HepG2 (cell line): ENCODE measurements around the gene TMEM235. TPM values are rescaled to one million over a fixed set of nuclear protein-coding genes. Genes with fewer than 3 reads are reported as not detected.

Experiments
- ATAC-seq: fragments of 200-7000 bp; cut with Tn5 transposase; 3 replicates; pipeline ENCODE4 v1.9.1; 2020; ENCODE audit warnings: mild to moderate bottlenecking, moderate library complexity
- BruUV-seq: library from RNA; stranded (reverse); fragments of 400-500 nt; replicated peaks from 2 replicates; lab custom pipeline; 2021; lab: Mats Ljungman, UMichigan
- CTCF ChIA-PET: fragments of 300-600 bp; formaldehyde crosslinking; extraction: SDS; loops from one replicate; lab custom pipeline; 2021; ENCODE audit warnings: low total read pairs, inconsistent platforms, low intra/inter-chr PET ratio; lab: Yijun Ruan, JAX
- POLR2A ChIA-PET: fragments of 350-600 bp; sonication (Branson Sonifier 250); formaldehyde crosslinking; loops from one replicate; lab custom pipeline; 2020; ENCODE audit warnings: antibody characterized with exemption, inconsistent platforms; lab: Yijun Ruan, JAX
- DNase-seq: peaks from one replicate; pipeline ENCODE4 v3.0.0-alpha.2; 2015; ENCODE audit warnings: low spot score
- FAIRE-seq: peaks from 3 replicates; lab custom pipeline; 2011; peaks lifted over from hg19 to GRCh38; lab: Jason Lieb, UNC
- H2AFZ ChIP-seq: one replicate; pipeline ENCODE4 v1.6.1; 2011; ENCODE audit warnings: low read length, inconsistent platforms
- H3K27ac ChIP-seq: fragments of 300-600 bp; 3 replicates; pipeline ENCODE4 v1.8.0; 2011; ENCODE audit warnings: mixed run types, mild to moderate bottlenecking, mixed read lengths, low read length, inconsistent platforms; ENCODE audit not compliant: insufficient read depth; ENCODE audit errors: extremely low read length
- H3K27me3 ChIP-seq, 2 experiments: fragments of 200-600 bp in 1 of 2; 2 replicates in 1 of 2; 3 replicates in 1 of 2; pipeline versions ENCODE4 v1.6.0 to v1.8.0; 2011; ENCODE audit warnings: low read length in 2 of 2, mild to moderate bottlenecking in 2 of 2, moderate library complexity in 2 of 2, inconsistent platforms in 1 of 2; ENCODE audit not compliant: insufficient read depth in 2 of 2, control insufficient read depth in 1 of 2
- H3K36me3 ChIP-seq, 2 experiments: fragments of 200-600 bp in 1 of 2; replicated peaks in 1 of 2; 2 replicates in 1 of 2; 3 replicates in 1 of 2; pipeline versions ENCODE4 v1.5.1 to v1.8.0; 2011; ENCODE audit warnings: low read length in 2 of 2, inconsistent platforms in 1 of 2; ENCODE audit not compliant: insufficient read depth in 2 of 2, control insufficient read depth in 1 of 2
- H3K4me1 ChIP-seq: 2 replicates; pipeline ENCODE4 v1.5.1; 2012; ENCODE audit warnings: low read length, inconsistent platforms; ENCODE audit not compliant: insufficient read depth
- H3K4me2 ChIP-seq: 2 replicates; pipeline ENCODE4 v1.6.0; 2011; ENCODE audit warnings: low read depth, low read length, inconsistent platforms
- H3K4me3 ChIP-seq, 3 experiments: fragments of 200-600 bp in 1 of 3; sonication (generic), shearing (Covaris generic) in 1 of 3; replicated peaks in 1 of 3; 2 replicates each; pipeline ENCODE4 v1.5.1; 2011 to 2016; ENCODE audit warnings: low read length in 3 of 3, inconsistent platforms in 2 of 3, low read depth in 2 of 3, mild to moderate bottlenecking in 2 of 3, control low read depth in 1 of 3, mixed read lengths in 1 of 3; ENCODE audit not compliant: insufficient read depth in 1 of 3
- H3K79me2 ChIP-seq: one replicate; pipeline ENCODE4 v1.6.1; 2011; ENCODE audit warnings: low read length, inconsistent platforms; ENCODE audit not compliant: insufficient read depth
- H3K9ac ChIP-seq: 2 replicates; pipeline ENCODE4 v1.6.0; 2011; ENCODE audit warnings: mild to moderate bottlenecking, low read depth, low read length, inconsistent platforms; ENCODE audit not compliant: insufficient read depth
- H3K9me3 ChIP-seq: 2 replicates; pipeline ENCODE4 v1.5.1; 2012; ENCODE audit warnings: mild to moderate bottlenecking, low read length
- H4K20me1 ChIP-seq: 2 replicates; pipeline ENCODE4 v1.6.0; 2011; ENCODE audit warnings: inconsistent platforms, mild to moderate bottlenecking, low read length, moderate library complexity; ENCODE audit not compliant: insufficient read depth
- ARNT ChIP-seq: fragments of 450-650 bp; IDR thresholded peaks from 2 replicates; pipeline ENCODE4 v1.6.1; 2017
- CEBPG ChIP-seq: IDR thresholded peaks from 2 replicates; pipeline ENCODE4 v1.6.1; 2016
- EEA1 ChIP-seq: sonication (generic); formaldehyde crosslinking; IDR thresholded peaks from 2 replicates; pipeline ENCODE4 v1.5.1; 2020; ENCODE audit warnings: mild to moderate bottlenecking, missing genetic modification reagents, borderline replicate concordance
- GMEB1 ChIP-seq: sonication (generic); formaldehyde crosslinking; IDR thresholded peaks from 2 replicates; pipeline ENCODE4 v1.5.1; 2020; ENCODE audit warnings: missing genetic modification reagents, mild to moderate bottlenecking, borderline replicate concordance
- GTF2F1 ChIP-seq: fragments of 150-350 bp; IDR thresholded peaks from 2 replicates; pipeline ENCODE4 v1.6.1; 2014; ENCODE audit warnings: low read length
- MIER2 ChIP-seq: IDR thresholded peaks from 2 replicates; pipeline ENCODE4 v1.6.1; 2016; ENCODE audit warnings: missing biosample characterization, missing genetic modification reagents
- NCOA5 ChIP-seq: sonication (generic); formaldehyde crosslinking; IDR thresholded peaks from 2 replicates; pipeline ENCODE4 v1.4.0; 2020; ENCODE audit warnings: missing genetic modification reagents
- NFRKB ChIP-seq: fragments of 450-650 bp; IDR thresholded peaks from 2 replicates; pipeline ENCODE4 v1.6.1; 2017
- NR2C2 ChIP-seq: sonication (generic); formaldehyde crosslinking; IDR thresholded peaks from 2 replicates; pipeline ENCODE4 v1.4.0; 2020; ENCODE audit warnings: missing genetic modification reagents, mild to moderate bottlenecking, moderate library complexity, borderline replicate concordance
- RFXANK ChIP-seq: IDR thresholded peaks from 2 replicates; pipeline ENCODE4 v1.6.1; 2016
- RXRA ChIP-seq: sonication (generic); formaldehyde crosslinking; IDR thresholded peaks from 2 replicates; pipeline ENCODE4 v1.5.1; 2020; ENCODE audit warnings: missing genetic modification reagents
- TFDP1 ChIP-seq: IDR thresholded peaks from 2 replicates; pipeline ENCODE4 v1.6.1; 2016; ENCODE audit warnings: missing compliant biosample characterization, missing genetic modification reagents, borderline replicate concordance
- ZNF446 ChIP-seq: sonication (generic); formaldehyde crosslinking; IDR thresholded peaks from 2 replicates; pipeline ENCODE4 v1.5.0; 2020; ENCODE audit warnings: mild to moderate bottlenecking, missing genetic modification reagents
- ZNF549 ChIP-seq: sonication (generic); formaldehyde crosslinking; IDR thresholded peaks from 2 replicates; pipeline ENCODE4 v1.5.0; 2020; ENCODE audit warnings: missing genetic modification reagents
- ZNF557 ChIP-seq: sonication (generic); formaldehyde crosslinking; IDR thresholded peaks from 2 replicates; pipeline ENCODE4 v1.4.0; 2020; ENCODE audit warnings: missing genetic modification reagents
- ZNF570 ChIP-seq: sonication (generic); formaldehyde crosslinking; IDR thresholded peaks from 2 replicates; pipeline ENCODE4 v1.4.0; 2020; ENCODE audit warnings: mild to moderate bottlenecking, missing genetic modification reagents, borderline replicate concordance
- ZNF784 ChIP-seq: sonication (generic); formaldehyde crosslinking; IDR thresholded peaks from 2 replicates; pipeline ENCODE4 v1.5.1; 2020; ENCODE audit warnings: missing genetic modification reagents, mild to moderate bottlenecking, borderline replicate concordance
- ZNF800 ChIP-seq: sonication (generic); formaldehyde crosslinking; IDR thresholded peaks from 2 replicates; pipeline ENCODE4 v1.4.0; 2020; ENCODE audit warnings: missing genetic modification reagents
- WGBS: methylation state at CpG from one replicate; pipeline ENCODE4 v1.1.6; 2017; ENCODE audit warnings: low lambda C conversion rate; 5-methylcytosine and 5-hydroxymethylcytosine counted together
- in situ Hi-C: cut with HindIII; loops from 2 replicates; pipeline ENCODE4 v1.10.0; 2017; ENCODE audit warnings: low pct_unique_long_range_greater_than_20kb; ENCODE audit not compliant: extremely low pct_ligation_motif_present
- intact Hi-C: fragments of 100-400 bp; cut with micrococcal nuclease; formaldehyde crosslinking; loops from one replicate; pipeline ENCODE4 v1.10.0; 2022; ENCODE audit not compliant: unreplicated experiment
- polyA plus RNA-seq, 8 experiments: library from polyadenylated mRNA; depleted of rRNA in 3 of 8; stranded (reverse) in 7 of 8; unstranded in 1 of 8; fragments of >200 nt; fragmentation: Illumina TruSeq in 4 of 8; extraction: Trizol in 4 of 8; gene quantifications; 2 replicates each; pipeline versions ENCODE4 v1.2.1 to v1.2.3, GENCODE V29; 2011 to 2016; ENCODE audit warnings: low read depth in 4 of 8, missing spikeins in 1 of 8, mixed read lengths in 1 of 8; ENCODE audit not compliant: insufficient read depth in 1 of 8
- total RNA-seq, 5 experiments: library from RNA; depleted of rRNA; stranded (reverse); fragments of >200 nt; fragmentation: Illumina TruSeq; extraction: Trizol; gene quantifications; 2 replicates each; pipeline ENCODE4 v1.2.3, GENCODE V29; 2016; ENCODE audit warnings: low read depth in 1 of 5

The TMEM235 gene
- total and polyA plus RNA-seq, 2 of the 13 experiments (the other 11 are each of a cell fraction or from before 2014, with no cell fraction given) = not detected

- Histone ChIP-seq H3K4me2 (peak overlapping the region; percentile 96), H3K4me3 (peak overlapping the region; percentile 63 to 88 (median 88); a peak in 5 of 6 replicates), H3K79me2 (no peaks in the 10 kb centered on the region), H3K9me3 (no peaks in the 10 kb centered on the region), H3K27me3 (peaks cover 2 to 42% of the 10 kb centered on the region in 2 experiments; a peak in 4 of 5 replicates), H3K36me3 (no peaks in the 10 kb centered on the region), H4K20me1 (no peaks in the 10 kb centered on the region), H3K4me1 (peaks cover 71% of the 10 kb centered on the region), H3K9ac (peak overlapping the region; percentile 80), H2AFZ (no peak overlapping the region), H3K27ac (peak overlapping the region; percentile 49)
- in situ Hi-C loops = no loop called here
- DNase-seq = peak; percentile 76
- BruUV-seq = TSS peak; percentile 88
- CTCF ChIA-PET = no interaction called here
- 7% methylated on average over 26 of the region's 73 CpGs for WGBS
- peak; percentile 76 for ATAC-seq
- POLR2A ChIA-PET = interaction anchor here (1.0 to 1.7 kb wide), 3 partner anchors 9 to 67 kb away, joined by 4 to 7 read pairs (median 5); partner anchors contain the start of genes AFMID and TK1
- intact Hi-C loops = loop anchor here (5.0 to 10.0 kb wide), 2 partner anchors 61 to 168 kb away; no protein-coding TSS in a partner anchor
- peak; percentile 56 for FAIRE-seq
- TF ChIP-seq ZNF570 (CRISPR knock-in tag) (peak; percentile 68; the same call in 1 of the 2 replicates), NR2C2 (peak; percentile 90), MIER2 (CRISPR knock-in tag) (0 out of 2 replicates have a peak, but pooled peaks have one; percentile 64), ZNF557 (CRISPR knock-in tag) (no peak), ZNF549 (CRISPR knock-in tag) (peak; percentile 88), GMEB1 (peak; percentile 100), ZNF446 (peak; percentile 93), NFRKB (no peak), EEA1 (CRISPR knock-in tag) (peak; percentile 80), ZNF800 (CRISPR knock-in tag) (peak; percentile 79; the same call in 1 of the 2 replicates), RXRA (CRISPR knock-in tag) (peak; percentile 73; the same call in 1 of the 2 replicates), ZNF784 (CRISPR knock-in tag) (peak; percentile 87; the same call in 1 of the 2 replicates), GTF2F1 (no peak), ARNT (no peak), TFDP1 (CRISPR knock-in tag) (no peak; the same call in none of the 2 replicates), RFXANK (peak; percentile 69; the same call in 1 of the 2 replicates), CEBPG (no peak), NCOA5 (CRISPR knock-in tag) (no peak)
These were observed 22.7 kb downstream of the TMEM235 start for GRCh38 chr17:78253946-78254672.
